Breast epithelium (tissue), 4 donors: ENCODE measurements around the gene SLTM. TPM values are rescaled to one million over a fixed set of nuclear protein-coding genes. Genes with fewer than 3 reads are reported as not detected.
"Not testable (repeated sequence)": the region's sequence is repeated elsewhere in the genome, so short reads cannot be mapped to it uniquely, and the experiment has no call there.

ENCODE experiments used
- DNase-seq, 2 donors: peaks; one replicate each; pipeline ENCODE4 v3.0.0-alpha.2; 2019; ENCODE audit warnings: low spot score in 2 of 2
- H3K27ac ChIP-seq, 2 donors: fragments of 200-600 bp; sonication (generic) in 1 of 2; one replicate each; pipeline ENCODE4 v1.5.1; 2016 to 2019; ENCODE audit warnings: mild to moderate bottlenecking in 1 of 2
- H3K27me3 ChIP-seq, 2 donors: fragments of 200-600 bp; sonication (generic) in 1 of 2; one replicate each; pipeline versions ENCODE4 v1.5.1 to v1.6.0; 2017 to 2019; ENCODE audit warnings: control low read depth in 1 of 2, mild to moderate bottlenecking in 1 of 2
- H3K36me3 ChIP-seq: fragments of 200-600 bp; one replicate; pipeline ENCODE4 v1.5.1; 2019
- H3K4me1 ChIP-seq, 2 donors: fragments of 200-600 bp; sonication (generic); one replicate each; pipeline ENCODE4 v1.5.1; 2016 to 2019; ENCODE audit warnings: control low read depth in 1 of 2
- H3K4me3 ChIP-seq, 3 donors: fragments of 200-600 bp; sonication (generic); 1 replicate in 2 of 3; 2 replicates in 1 of 3; pipeline ENCODE4 v1.5.1; 2016 to 2019; ENCODE audit warnings: mild to moderate bottlenecking in 3 of 3, moderate library complexity in 2 of 3
- H3K9me3 ChIP-seq, 2 donors: fragments of 200-600 bp; sonication (generic) in 1 of 2; one replicate each; pipeline ENCODE4 v1.5.1; 2016 to 2019; ENCODE audit warnings: control low read depth in 1 of 2
- POLR2A ChIP-seq: fragments of 450-650 bp; IDR thresholded peaks from one replicate; pipeline ENCODE4 v1.6.1; 2016; ENCODE audit warnings: antibody characterized with exemption, mild to moderate bottlenecking, moderate library complexity
- POLR2AphosphoS5 ChIP-seq, 3 donors: sonication (generic); formaldehyde crosslinking; IDR thresholded peaks; one replicate each; pipeline ENCODE4 v1.6.1; 2017; ENCODE audit warnings: antibody characterized with exemption in 3 of 3
- intact Hi-C: fragments of 100-400 bp; cut with DNase I; formaldehyde crosslinking; loops from one replicate; pipeline ENCODE4 v1.15.1; 2023; ENCODE audit warnings: low total_unique reads
- total RNA-seq, 3 donors: library from RNA; depleted of rRNA; stranded (reverse); fragments of >200 nt; gene quantifications; one replicate each; pipeline ENCODE4 v1.1.0, GENCODE V29; 2016
- TF ChIP-seq, protein P1 (sequence below), 3 donors: fragments of 450-650 bp; IDR thresholded peaks; one replicate each; pipeline ENCODE4 v1.5.1; 2016 to 2017; ENCODE audit warnings: antibody characterized with exemption in 3 of 3, mild to moderate bottlenecking in 3 of 3, moderate library complexity in 3 of 3

The SLTM gene
- total RNA-seq, 3 donors from 2014 or later, result 102 to 195 (median 163) TPM

DNA sequence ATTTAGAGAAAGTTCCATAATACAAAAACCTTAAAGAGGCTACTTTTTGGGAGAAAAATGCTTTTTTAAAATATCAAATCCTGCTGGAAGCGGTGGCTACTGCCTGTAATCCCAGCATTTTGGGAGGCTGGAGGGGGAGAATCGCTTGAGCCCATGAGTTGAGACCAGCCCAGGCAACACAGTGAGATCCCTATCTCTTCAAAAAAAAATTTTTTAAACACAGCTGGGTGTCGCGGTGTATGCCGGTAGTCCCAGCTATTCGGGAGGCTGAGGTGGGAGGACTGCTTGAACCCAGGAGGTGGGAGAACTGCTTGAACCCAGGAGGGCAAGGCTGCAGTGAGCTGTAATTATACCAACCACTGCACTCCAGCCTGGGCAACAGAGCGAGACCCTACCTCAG lies 14.2 kb downstream of the SLTM start:
- H3K4me1 ChIP-seq, result no peaks in the 10 kb centered on the region

DNA sequence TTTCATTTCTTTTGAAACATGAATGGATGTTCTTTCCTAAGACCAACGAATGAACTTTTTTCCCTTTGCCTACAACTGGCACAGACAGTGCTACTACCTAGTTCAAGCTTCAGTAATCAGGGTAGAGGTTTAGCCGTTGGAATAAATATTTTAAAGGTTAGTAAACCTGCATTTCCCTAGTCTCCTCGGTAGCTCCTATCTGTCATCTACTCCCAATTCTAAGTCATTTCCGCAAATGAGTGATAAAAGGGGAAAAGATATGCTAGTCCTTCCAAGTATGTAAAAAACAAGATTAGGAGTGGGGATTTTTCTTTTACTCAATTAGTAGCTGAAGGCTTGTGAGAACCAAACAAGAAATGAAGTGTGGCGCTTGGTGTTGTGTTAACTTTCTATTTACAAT lies 15.2 kb downstream of the SLTM start:
- intact Hi-C loops, result no loop called here

More for the DNA sequence above, 14.2 kb downstream of the SLTM start:
- intact Hi-C loops, result no loop called here
- no peak overlapping the region for H3K27ac ChIP-seq
- TF ChIP-seq, protein P1, sequence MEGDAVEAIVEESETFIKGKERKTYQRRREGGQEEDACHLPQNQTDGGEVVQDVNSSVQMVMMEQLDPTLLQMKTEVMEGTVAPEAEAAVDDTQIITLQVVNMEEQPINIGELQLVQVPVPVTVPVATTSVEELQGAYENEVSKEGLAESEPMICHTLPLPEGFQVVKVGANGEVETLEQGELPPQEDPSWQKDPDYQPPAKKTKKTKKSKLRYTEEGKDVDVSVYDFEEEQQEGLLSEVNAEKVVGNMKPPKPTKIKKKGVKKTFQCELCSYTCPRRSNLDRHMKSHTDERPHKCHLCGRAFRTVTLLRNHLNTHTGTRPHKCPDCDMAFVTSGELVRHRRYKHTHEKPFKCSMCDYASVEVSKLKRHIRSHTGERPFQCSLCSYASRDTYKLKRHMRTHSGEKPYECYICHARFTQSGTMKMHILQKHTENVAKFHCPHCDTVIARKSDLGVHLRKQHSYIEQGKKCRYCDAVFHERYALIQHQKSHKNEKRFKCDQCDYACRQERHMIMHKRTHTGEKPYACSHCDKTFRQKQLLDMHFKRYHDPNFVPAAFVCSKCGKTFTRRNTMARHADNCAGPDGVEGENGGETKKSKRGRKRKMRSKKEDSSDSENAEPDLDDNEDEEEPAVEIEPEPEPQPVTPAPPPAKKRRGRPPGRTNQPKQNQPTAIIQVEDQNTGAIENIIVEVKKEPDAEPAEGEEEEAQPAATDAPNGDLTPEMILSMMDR (IDR thresholded peaks at IDR 0.05), result no peak
- TF ChIP-seq POLR2A, result no peak
- no peaks in the 10 kb centered on the region for H3K27me3 ChIP-seq
- no peaks in the 10 kb centered on the region for H3K9me3 ChIP-seq
- no peaks in the 10 kb centered on the region for H3K36me3 ChIP-seq
- H3K4me3 ChIP-seq, result no peak overlapping the region
- DNase-seq, result no peak

DNA sequence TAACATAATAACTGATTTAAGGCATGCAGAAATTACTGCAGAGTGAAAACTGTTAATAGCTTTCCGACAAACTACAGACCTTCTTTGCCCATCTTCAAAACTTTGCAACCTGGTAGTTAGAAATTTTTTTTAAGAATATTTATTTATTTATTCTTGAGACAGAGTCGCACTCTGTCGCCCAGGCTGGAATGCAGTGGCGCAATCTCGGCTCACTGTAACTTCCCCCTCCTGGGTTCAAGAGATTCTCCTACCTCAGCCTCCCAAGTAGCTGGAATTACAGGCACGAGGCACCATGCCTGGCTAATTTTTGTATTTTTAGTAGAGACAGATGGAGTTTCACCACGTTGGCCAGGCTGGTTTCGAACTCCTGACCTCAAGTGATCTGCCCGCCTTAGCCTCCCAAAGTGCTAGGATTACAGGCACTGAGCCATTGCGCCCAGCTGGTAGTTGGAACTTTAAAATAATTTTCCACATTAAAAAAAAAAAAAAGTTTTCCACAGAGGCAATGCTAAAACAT lies 15.8 kb downstream of the SLTM start:
- H3K4me3 ChIP-seq, H3K9me3 ChIP-seq, H3K36me3 ChIP-seq, H3K27me3 ChIP-seq, DNase-seq, H3K27ac ChIP-seq, intact Hi-C loops, H3K4me1 ChIP-seq: not testable (repeated sequence)

More for the DNA sequence above, 15.2 kb downstream of the SLTM start:
- Histone ChIP-seq H3K36me3 (no peaks in the 10 kb centered on the region), H3K27me3 (no peaks in the 10 kb centered on the region), H3K27ac (no peak overlapping the region), H3K4me1 (no peaks in the 10 kb centered on the region), H3K9me3 (no peaks in the 10 kb centered on the region), H3K4me3 (no peak overlapping the region)
- TF ChIP-seq POLR2AphosphoS5 (IDR thresholded peaks at IDR 0.05) (no peak), POLR2A (no peak)
- TF ChIP-seq, protein P1 (IDR thresholded peaks at IDR 0.05), result no peak
- no peak for DNase-seq

DNA sequence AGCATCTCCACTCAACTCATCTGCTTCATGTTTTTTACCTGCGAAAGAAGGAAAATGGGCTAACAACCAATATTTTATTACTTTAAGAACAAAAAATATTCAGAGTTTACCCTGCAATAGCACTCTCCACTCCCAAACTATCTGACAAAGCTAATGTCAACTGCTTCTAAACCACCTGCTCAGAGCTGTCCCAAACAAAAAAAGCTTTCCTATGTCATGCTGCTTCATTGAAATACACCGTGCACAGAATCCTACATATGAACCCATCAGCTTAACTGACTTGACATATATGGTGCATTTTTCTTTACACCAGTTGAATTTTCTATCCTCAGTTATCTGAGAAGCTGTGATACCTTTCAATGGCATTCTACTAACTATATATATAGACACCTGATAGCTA lies 16.5 kb downstream of the SLTM start:
- H3K27me3 ChIP-seq, result no peaks in the 10 kb centered on the region
- no peak overlapping the region for H3K27ac ChIP-seq
- H3K36me3 ChIP-seq, result no peaks in the 10 kb centered on the region
- no peaks in the 10 kb centered on the region for H3K9me3 ChIP-seq
- no peak for DNase-seq
- no peak overlapping the region for H3K4me3 ChIP-seq
- no peak for TF ChIP-seq POLR2A
- TF ChIP-seq, protein P1 (IDR thresholded peaks at IDR 0.05), result no peak
- H3K4me1 ChIP-seq, result no peaks in the 10 kb centered on the region
- intact Hi-C loops, result no loop called here

DNA sequence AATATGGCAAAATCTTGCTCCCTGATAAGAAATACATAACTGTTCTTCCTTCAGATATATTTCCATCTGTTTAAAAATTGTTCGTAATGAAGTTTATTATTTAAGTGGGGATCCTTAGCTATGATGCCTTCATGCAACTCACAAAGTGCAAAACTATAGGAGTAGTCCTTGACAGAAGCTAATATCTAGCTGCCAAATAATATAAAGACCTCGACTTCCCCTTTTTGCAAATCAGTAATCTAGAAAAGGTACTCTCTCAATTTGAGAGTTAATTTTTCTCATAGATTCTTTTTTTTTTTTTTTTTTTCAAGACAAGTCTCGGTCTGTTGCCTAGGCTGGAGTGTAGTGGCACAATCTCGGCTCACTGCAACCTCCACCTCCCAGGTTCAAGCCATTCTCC lies 23.0 kb downstream of the SLTM start:
- TF ChIP-seq POLR2AphosphoS5 (IDR thresholded peaks at IDR 0.05), result no peak
- no peaks in the 10 kb centered on the region for H3K9me3 ChIP-seq
- intact Hi-C loops, result no loop called here
- no peaks in the 10 kb centered on the region for H3K4me1 ChIP-seq
- DNase-seq, result no peak
- H3K4me3 ChIP-seq, result no peak overlapping the region
- H3K36me3 ChIP-seq, result peaks cover 4% of the 10 kb centered on the region
- H3K27me3 ChIP-seq, result no peaks in the 10 kb centered on the region
- H3K27ac ChIP-seq, result no peak overlapping the region

DNA sequence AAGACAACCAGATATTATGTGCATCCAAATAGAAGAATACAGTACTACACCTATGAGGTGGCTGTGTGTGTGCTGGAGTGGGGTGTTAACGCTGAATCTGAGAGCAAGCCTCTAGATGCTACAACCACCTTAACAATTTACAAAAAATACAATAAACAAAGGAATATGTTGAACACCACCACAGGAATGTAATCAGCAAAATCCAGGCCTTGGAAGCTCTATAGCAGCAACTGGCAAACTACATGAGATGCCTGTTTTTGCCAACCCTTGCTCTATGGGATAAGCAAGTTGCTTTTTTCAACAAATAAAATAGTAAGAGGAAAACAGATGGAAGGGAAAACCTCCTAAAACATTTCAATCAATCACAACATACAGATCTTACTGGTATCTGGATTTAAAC lies 23.9 kb downstream of the SLTM start:
- Histone ChIP-seq H3K27me3 (no peaks in the 10 kb centered on the region), H3K36me3 (peaks cover 4% of the 10 kb centered on the region), H3K27ac (no peak overlapping the region), H3K4me3 (no peak overlapping the region), H3K9me3 (no peaks in the 10 kb centered on the region), H3K4me1 (no peaks in the 10 kb centered on the region)
- DNase-seq, result no peak
- TF ChIP-seq POLR2AphosphoS5 (IDR thresholded peaks at IDR 0.05), result no peak
- TF ChIP-seq POLR2A, result no peak
- TF ChIP-seq, protein P1 (IDR thresholded peaks at IDR 0.05), result no peak
- intact Hi-C loops, result no loop called here
